K562 (cell line): ENCODE measurements around the gene SCARB2. TPM values are rescaled to one million over a fixed set of nuclear protein-coding genes. Genes with fewer than 3 reads are reported as not detected.

Source experiments
- ATF2 ChIP-seq: sonication (generic); formaldehyde crosslinking; IDR thresholded peaks from 2 replicates; pipeline ENCODE4 v1.8.1; 2022; ENCODE audit warnings: missing genetic modification reagents
- CHCHD3 ChIP-seq: fragments of 250-450 bp; sonication (Bioruptor Pico); IDR thresholded peaks from 2 replicates; pipeline ENCODE4 v2.1.2; 2022; ENCODE audit warnings: mild to moderate bottlenecking
- CREB3 ChIP-seq: fragments of 450-650 bp; conservative IDR thresholded peaks from 2 replicates; pipeline ENCODE4 v1.6.1; 2016; ENCODE audit warnings: missing genetic modification characterization, low read depth, mild to moderate bottlenecking, missing compliant biosample characterization, moderate library complexity
- CXXC5 ChIP-seq: fragments of 250-450 bp; sonication (Bioruptor Pico); IDR thresholded peaks from 2 replicates; pipeline ENCODE4 v1.8.0; 2022; ENCODE audit warnings: inconsistent platforms, mild to moderate bottlenecking, moderate library complexity
- PRMT5 ChIP-seq: sonication (generic); formaldehyde crosslinking; IDR thresholded peaks from 2 replicates; pipeline ENCODE4 v1.5.0; 2020; ENCODE audit warnings: missing genetic modification reagents
- REST ChIP-seq, 2 experiments: fragments of 450-650 bp; formaldehyde crosslinking in 1 of 2; IDR thresholded peaks; 2 replicates each; pipeline versions ENCODE4 v1.4.0 to v1.6.1; 2014 to 2020; ENCODE audit warnings: mild to moderate bottlenecking in 2 of 2, borderline replicate concordance in 1 of 2, low read depth in 1 of 2
- TEAD4 ChIP-seq, 2 experiments: sonication (generic) in 1 of 2; formaldehyde crosslinking in 1 of 2; IDR thresholded peaks; 2 replicates each; pipeline versions ENCODE4 v1.6.1 to v1.8.0; 2012 to 2022; ENCODE audit warnings: borderline replicate concordance in 1 of 2, inconsistent platforms in 1 of 2, low read length in 1 of 2, mild to moderate bottlenecking in 1 of 2, missing genetic modification reagents in 1 of 2
- polyA plus RNA-seq, 8 experiments: library from polyadenylated mRNA; depleted of rRNA in 4 of 8; stranded (reverse) in 5 of 8; unstranded in 3 of 8; fragments of >200 nt; fragmentation: Nextera tagmentation in 2 of 8; fragmentation: Illumina TruSeq in 1 of 8; extraction: Ambion mirVana in 2 of 8; extraction: Trizol in 1 of 8; gene quantifications; 2 replicates each; pipeline versions ENCODE4 v1.2.1 to v1.2.3, GENCODE V29; 2011 to 2014; ENCODE audit warnings: inconsistent platforms in 1 of 8, missing spikeins in 1 of 8
- total RNA-seq, 7 experiments: library from RNA; depleted of rRNA in 6 of 7; stranded (reverse); fragments of >200 nt in 6 of 7; fragmentation: Illumina TruSeq in 2 of 7; extraction: Trizol in 2 of 7; gene quantifications; 2 replicates each; pipeline versions ENCODE4 v1.2.1 to v1.2.3, GENCODE V29; 2011 to 2021; ENCODE audit warnings: low replicate concordance in 1 of 7
- TF ChIP-seq, protein P1 (sequence below), 2 experiments: fragments of 450-650 bp; conservative IDR thresholded peaks; 2 replicates each; pipeline ENCODE4 v1.6.1; 2017; ENCODE audit warnings: mild to moderate bottlenecking in 2 of 2, moderate library complexity in 2 of 2
- TF ChIP-seq, protein P2 (sequence below): sonication (generic); formaldehyde crosslinking; IDR thresholded peaks from 2 replicates; pipeline ENCODE4 v1.8.1; 2022; ENCODE audit warnings: missing genetic modification reagents

Gene SCARB2
- total and polyA plus RNA-seq, 9 of the 15 experiments (the other 6 are each of a cell fraction or from before 2014, with no cell fraction given): 6.1 to 25.8 (median 17.8) TPM

GRCh38 chr4:76198411-76199237 lies 15.0 kb downstream of the SCARB2 start (continued):
- TF ChIP-seq CREB3 (tag): no peak
- no peak for TF ChIP-seq PRMT5 (CRISPR knock-in tag)
- TF ChIP-seq, protein P1, sequence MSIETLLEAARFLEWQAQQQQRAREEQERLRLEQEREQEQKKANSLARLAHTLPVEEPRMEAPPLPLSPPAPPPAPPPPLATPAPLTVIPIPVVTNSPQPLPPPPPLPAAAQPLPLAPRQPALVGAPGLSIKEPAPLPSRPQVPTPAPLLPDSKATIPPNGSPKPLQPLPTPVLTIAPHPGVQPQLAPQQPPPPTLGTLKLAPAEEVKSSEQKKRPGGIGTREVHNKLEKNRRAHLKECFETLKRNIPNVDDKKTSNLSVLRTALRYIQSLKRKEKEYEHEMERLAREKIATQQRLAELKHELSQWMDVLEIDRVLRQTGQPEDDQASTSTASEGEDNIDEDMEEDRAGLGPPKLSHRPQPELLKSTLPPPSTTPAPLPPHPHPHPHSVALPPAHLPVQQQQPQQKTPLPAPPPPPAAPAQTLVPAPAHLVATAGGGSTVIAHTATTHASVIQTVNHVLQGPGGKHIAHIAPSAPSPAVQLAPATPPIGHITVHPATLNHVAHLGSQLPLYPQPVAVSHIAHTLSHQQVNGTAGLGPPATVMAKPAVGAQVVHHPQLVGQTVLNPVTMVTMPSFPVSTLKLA (conservative IDR thresholded peaks at IDR 0.05): peak; percentile 40 to 55; a peak in 2 of 4 replicates
- TF ChIP-seq CHCHD3: no peak
- TF ChIP-seq, protein P2, sequence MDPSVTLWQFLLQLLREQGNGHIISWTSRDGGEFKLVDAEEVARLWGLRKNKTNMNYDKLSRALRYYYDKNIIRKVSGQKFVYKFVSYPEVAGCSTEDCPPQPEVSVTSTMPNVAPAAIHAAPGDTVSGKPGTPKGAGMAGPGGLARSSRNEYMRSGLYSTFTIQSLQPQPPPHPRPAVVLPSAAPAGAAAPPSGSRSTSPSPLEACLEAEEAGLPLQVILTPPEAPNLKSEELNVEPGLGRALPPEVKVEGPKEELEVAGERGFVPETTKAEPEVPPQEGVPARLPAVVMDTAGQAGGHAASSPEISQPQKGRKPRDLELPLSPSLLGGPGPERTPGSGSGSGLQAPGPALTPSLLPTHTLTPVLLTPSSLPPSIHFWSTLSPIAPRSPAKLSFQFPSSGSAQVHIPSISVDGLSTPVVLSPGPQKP (CRISPR knock-in tag): no peak
- peak; percentile 25; the same call in 1 of the 2 replicates for TF ChIP-seq REST (IDR thresholded peaks at IDR 0.05; ENCODE audit: borderline replicate concordance)
- no peak for TF ChIP-seq REST (CRISPR knock-in tag; IDR thresholded peaks at IDR 0.05; ENCODE audit: low read depth)
- TF ChIP-seq CXXC5 (CRISPR knock-in tag): peak; percentile 37; the same call in 1 of the 2 replicates
- no peak for TF ChIP-seq ATF2 (CRISPR knock-in tag)
- no peak for TF ChIP-seq TEAD4 (IDR thresholded peaks at IDR 0.05; ENCODE audit: low read length)
- no peak for TF ChIP-seq TEAD4 (CRISPR knock-in tag; IDR thresholded peaks at IDR 0.05; ENCODE audit: borderline replicate concordance)
